Measurements from ENCODE around the gene BIRC6.

DNA sequence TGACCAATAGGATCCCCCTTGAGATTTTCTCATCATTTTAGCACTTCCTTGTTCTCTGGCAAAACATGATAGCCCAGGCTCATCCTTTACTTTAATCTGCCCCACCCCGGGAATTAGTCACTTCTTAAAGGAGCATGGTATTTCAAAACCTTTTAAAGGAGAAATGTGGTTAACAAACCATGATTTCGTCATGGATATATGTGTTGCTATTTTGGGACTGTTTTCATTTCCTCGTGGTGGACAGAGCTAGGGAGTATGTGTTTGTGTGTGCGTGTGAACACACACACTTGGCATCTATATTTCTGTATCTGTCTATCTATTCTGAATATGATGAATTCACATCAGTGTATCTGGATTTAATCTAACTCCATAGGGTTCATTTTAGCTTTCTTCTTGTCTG, 128.1 kb downstream of the BIRC6 start:
- TF ChIP-seq, protein P1, sequence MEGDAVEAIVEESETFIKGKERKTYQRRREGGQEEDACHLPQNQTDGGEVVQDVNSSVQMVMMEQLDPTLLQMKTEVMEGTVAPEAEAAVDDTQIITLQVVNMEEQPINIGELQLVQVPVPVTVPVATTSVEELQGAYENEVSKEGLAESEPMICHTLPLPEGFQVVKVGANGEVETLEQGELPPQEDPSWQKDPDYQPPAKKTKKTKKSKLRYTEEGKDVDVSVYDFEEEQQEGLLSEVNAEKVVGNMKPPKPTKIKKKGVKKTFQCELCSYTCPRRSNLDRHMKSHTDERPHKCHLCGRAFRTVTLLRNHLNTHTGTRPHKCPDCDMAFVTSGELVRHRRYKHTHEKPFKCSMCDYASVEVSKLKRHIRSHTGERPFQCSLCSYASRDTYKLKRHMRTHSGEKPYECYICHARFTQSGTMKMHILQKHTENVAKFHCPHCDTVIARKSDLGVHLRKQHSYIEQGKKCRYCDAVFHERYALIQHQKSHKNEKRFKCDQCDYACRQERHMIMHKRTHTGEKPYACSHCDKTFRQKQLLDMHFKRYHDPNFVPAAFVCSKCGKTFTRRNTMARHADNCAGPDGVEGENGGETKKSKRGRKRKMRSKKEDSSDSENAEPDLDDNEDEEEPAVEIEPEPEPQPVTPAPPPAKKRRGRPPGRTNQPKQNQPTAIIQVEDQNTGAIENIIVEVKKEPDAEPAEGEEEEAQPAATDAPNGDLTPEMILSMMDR (conservative IDR thresholded peaks at IDR 0.05), result no peak
- TF ChIP-seq EZH2 (IDR thresholded peaks at IDR 0.05; ENCODE audit: low read depth), result no peak

All from PC-9 (cell line).